Measurements from ENCODE around the gene MYO5B. TPM values are rescaled to one million over a fixed set of nuclear protein-coding genes. Genes with fewer than 3 reads are reported as not detected.
"Not testable (repeated sequence)": the region's sequence is repeated elsewhere in the genome, so short reads cannot be mapped to it uniquely, and the experiment has no call there.

Gene MYO5B
- total RNA-seq, 1 donor = under 0.01 TPM

DNA sequence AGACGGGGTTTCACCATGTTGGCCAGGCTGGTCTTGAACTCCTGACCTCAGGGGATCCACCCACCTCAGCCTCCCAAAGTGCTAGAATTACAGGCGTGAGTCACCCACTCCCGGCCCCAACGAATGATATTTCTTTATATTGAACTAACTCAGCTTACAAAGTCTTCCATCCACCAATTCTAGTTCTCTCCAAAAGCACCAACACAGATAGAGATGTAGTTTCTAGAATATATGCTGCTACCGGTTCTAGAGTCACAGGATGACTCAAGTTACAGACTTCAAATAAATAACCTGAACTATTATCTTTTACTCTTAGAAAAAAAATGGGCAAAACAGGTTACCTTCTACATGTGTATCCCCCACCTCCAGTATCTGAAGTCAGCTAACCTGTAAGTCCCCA is 390.9 kb downstream of the MYO5B start:
- H3K4me3 ChIP-seq (ENCODE audit: low read depth, low read length) = no peak overlapping the region
- TF ChIP-seq, protein P1, sequence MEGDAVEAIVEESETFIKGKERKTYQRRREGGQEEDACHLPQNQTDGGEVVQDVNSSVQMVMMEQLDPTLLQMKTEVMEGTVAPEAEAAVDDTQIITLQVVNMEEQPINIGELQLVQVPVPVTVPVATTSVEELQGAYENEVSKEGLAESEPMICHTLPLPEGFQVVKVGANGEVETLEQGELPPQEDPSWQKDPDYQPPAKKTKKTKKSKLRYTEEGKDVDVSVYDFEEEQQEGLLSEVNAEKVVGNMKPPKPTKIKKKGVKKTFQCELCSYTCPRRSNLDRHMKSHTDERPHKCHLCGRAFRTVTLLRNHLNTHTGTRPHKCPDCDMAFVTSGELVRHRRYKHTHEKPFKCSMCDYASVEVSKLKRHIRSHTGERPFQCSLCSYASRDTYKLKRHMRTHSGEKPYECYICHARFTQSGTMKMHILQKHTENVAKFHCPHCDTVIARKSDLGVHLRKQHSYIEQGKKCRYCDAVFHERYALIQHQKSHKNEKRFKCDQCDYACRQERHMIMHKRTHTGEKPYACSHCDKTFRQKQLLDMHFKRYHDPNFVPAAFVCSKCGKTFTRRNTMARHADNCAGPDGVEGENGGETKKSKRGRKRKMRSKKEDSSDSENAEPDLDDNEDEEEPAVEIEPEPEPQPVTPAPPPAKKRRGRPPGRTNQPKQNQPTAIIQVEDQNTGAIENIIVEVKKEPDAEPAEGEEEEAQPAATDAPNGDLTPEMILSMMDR (IDR thresholded peaks at IDR 0.05; ENCODE audit: insufficient read depth, low read depth, low read length) = no peak
- DNase-seq (ENCODE audit: low read depth) = no peak

DNA sequence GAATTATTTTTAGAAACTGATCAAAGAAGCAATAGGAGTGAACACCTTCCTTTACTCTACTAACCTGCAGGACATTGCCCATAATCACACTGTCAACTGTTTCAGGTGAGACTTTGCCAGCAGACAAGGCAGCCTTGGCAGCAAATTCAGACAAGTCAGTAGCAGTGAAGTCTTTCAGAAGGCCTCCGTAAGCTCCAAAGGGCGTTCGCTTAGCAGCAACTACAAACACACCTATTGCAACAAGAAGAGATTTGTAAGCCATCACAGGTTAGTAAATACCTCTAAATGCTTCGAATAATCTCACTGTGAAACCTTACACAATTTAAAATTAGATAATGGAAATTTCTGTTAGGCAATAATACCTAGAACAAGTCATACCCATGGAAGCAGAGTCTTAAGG is 392.3 kb downstream of the MYO5B start:
- TF ChIP-seq, protein P1 (IDR thresholded peaks at IDR 0.05; ENCODE audit: insufficient read depth, low read depth, low read length) = no peak
- H3K4me3 ChIP-seq (ENCODE audit: low read depth, low read length) = no peak overlapping the region
- no peak for DNase-seq (ENCODE audit: low read depth)

DNA sequence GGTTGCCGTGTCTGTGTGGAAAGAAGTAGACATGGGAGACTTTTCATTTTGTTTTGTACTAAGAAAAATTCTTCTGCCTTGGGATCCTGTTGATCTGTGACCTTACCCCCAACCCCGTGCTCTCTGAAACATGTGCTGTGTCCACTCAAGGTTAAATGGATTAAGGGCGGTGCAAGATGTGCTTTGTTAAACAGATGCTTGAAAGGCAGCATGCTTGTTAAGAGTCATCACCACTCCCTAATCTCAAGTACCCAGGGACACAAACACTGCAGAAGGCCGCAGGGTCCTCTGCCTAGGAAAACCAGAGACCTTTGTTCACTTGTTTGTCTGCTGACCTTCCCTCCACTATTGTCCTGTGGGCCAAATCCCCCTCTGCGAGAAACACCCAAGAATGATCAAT is 394.5 kb downstream of the MYO5B start:
- not testable (repeated sequence) for H3K4me3 ChIP-seq (ENCODE audit: low read depth, low read length); DNase-seq (ENCODE audit: low read depth)

DNA sequence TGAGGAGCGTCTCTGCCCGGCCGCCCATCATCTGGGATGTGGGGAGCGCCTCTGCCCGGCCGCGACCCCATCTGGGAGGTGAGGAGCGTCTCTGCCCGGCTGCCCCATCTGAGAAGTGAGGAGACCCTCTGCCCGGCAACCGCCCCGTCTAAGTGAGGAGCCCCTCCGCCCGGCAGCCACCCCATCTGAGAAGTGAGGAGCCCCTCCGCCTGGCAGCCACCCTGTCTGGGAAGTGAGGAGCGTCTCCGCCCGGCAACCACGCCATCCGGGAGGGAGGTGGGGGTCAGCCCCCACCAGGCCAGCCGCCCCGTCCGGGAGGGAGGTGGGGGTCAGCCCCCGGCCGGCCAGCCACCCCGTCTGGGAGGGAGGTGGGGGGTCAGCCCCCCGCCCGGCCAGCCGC is 395.1 kb downstream of the MYO5B start:
- H3K4me3 ChIP-seq (ENCODE audit: low read depth, low read length) = not testable (repeated sequence)

DNA sequence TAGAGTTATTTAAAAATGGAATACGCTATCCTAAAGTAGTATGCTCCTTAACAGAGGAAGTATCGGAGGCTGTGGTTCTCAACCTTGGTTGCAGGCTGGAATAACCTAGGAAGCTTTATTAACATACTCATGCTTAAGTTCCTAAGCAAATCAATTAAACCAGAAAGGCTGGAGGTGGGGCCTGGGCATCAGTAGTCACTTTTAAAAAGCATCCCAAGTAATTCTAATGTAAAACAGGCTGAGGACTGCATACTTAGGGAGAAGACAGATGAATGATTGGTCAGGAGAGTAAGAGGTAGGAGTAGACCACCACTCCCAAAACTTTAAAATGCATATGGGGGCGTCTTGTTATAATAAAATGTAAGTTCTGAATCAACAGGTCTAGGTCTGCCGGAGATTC is 396.9 kb downstream of the MYO5B start:
- H3K4me3 ChIP-seq (ENCODE audit: low read depth, low read length) = no peak overlapping the region
- TF ChIP-seq, protein P1 (IDR thresholded peaks at IDR 0.05; ENCODE audit: insufficient read depth, low read depth, low read length) = no peak
- no peak for DNase-seq (ENCODE audit: low read depth)

More for the DNA sequence above, 395.1 kb downstream of the MYO5B start:
- DNase-seq (ENCODE audit: low read depth) = not testable (repeated sequence)

DNA sequence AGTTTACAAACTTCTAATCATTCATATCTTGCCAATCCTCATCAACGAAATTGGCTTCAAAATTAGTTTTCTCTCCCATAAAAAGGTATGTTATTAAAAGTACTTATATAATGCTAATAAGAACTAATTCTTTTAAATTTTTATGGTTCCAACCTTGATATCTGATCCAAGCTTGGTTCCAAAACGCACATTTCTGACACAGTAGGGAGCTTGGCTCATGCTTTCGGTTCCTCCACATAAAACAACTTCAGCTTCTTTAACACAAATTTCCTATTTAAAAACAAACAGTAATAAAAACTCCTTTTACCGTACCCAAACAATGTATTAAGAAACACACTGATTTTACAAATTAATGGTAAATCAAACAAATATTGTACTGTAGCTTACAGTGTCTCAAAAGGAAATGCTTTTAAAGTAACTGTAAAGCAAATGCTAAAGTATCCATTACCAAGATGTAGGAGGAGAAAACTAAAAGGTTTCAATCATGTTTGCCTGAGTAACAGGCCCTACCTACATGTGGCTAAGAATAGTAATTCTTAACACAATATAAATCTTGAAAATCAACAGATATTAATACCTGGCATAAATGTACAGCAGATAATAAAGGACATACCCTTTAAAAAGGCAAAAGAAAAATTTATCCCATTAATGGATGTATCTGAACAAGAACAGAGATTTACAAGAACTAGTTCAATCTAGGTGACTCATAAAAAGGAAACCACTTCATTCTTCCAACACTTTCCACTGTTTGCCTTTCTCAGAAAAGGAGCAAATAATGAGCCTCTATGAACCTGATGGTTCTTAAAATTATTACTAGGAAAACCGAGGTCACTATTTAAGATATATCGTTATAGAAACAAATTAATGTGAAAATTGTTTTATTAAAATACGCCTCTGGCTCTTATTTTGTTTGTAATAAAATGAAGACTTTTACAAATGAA is 399.1 kb downstream of the MYO5B start:
- DNase-seq (ENCODE audit: low read depth) = no peak
- TF ChIP-seq, protein P1 (IDR thresholded peaks at IDR 0.05; ENCODE audit: insufficient read depth, low read depth, low read length) = no peak
- H3K4me3 ChIP-seq (ENCODE audit: low read depth, low read length) = no peak overlapping the region

DNA sequence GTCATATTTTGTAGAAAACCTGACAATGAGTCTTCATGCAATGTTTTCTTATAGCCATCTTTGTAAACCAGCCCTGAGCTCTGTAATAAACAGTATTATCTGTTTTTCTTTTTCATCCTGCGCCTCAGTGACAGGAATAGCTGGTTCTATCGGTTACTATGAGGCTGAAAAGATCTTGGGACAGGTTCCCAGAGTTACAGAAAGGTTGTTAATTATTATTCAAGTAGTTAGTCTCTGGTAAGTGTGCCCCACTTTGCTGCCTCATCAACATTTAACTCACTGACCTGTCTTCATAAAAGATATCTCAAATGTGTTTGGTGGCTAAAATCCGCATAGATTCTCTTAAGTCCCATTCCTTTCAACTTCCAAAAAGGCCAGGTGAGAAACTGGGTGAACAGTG is 400.2 kb downstream of the MYO5B start:
- TF ChIP-seq, protein P1 (IDR thresholded peaks at IDR 0.05; ENCODE audit: insufficient read depth, low read depth, low read length) = no peak
- H3K4me3 ChIP-seq (ENCODE audit: low read depth, low read length) = no peak overlapping the region
- no peak for DNase-seq (ENCODE audit: low read depth)

DNA sequence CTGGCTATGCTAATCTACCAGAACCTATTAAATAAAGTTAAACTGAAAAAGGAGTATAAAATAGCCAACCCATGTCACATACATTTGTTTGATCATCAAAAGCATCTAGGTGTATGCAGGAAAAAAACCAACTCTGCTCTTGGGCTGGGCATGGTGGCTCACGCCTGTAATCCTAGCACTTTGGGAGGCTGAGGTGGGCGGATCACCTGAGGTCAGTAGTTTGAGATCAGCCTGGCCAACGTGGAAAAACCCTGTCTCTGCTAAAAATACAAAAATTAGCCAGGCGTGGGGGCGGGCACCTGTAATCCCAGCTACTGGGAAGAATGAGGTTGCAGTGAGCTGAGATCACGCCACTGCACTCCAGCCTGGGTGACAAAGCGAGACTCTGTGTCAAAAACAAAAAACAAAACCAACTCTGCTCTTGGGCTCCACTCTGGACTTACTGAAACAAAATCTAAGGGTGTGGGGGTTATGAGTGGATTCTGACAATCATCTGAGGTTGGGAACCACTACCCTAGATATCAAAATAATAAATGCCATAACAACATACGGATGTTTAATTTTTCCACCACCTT is 405.3 kb downstream of the MYO5B start:
- not testable (repeated sequence) for H3K4me3 ChIP-seq (ENCODE audit: low read depth, low read length); DNase-seq (ENCODE audit: low read depth)
